ENCODE data around the gene SLC66A1. TPM values are rescaled to one million over a fixed set of nuclear protein-coding genes. Genes with fewer than 3 reads are reported as not detected.
A peak's percentile ranks its signal among the peaks of the same experiment; 100 is the strongest.

Gene SLC66A1
- total RNA-seq, 1 experiment from 2014 or later, result 14.1 TPM

GRCh38 chr1:19348441-19349198 is 36.5 kb downstream of the SLC66A1 start:
- ATAC-seq, result no peak
- H3K27ac Mint-ChIP-seq, result peak overlapping the region; percentile 57
- H3K36me3 Mint-ChIP-seq, result peaks cover 26% of the 10 kb centered on the region
- H3K4me1 Mint-ChIP-seq, result peaks cover 10% of the 10 kb centered on the region
- TF ChIP-seq EMX1 (CRISPR knock-in tag; IDR thresholded peaks at IDR 0.05) (no peak), KAT7 (CRISPR knock-in tag; IDR thresholded peaks at IDR 0.05; ENCODE audit: borderline replicate concordance) (no peak), ZNF396 (CRISPR knock-in tag; IDR thresholded peaks at IDR 0.05; ENCODE audit: borderline replicate concordance) (no peak), NFATC4 (CRISPR knock-in tag; IDR thresholded peaks at IDR 0.05) (no peak), RORB (CRISPR knock-in tag; IDR thresholded peaks at IDR 0.05) (no peak), ZNF532 (CRISPR knock-in tag; IDR thresholded peaks at IDR 0.05; ENCODE audit: borderline replicate concordance) (no peak), ZNF317 (CRISPR knock-in tag; IDR thresholded peaks at IDR 0.05; ENCODE audit: borderline replicate concordance, low read depth) (no peak)
- POLR2A ChIA-PET, result no interaction called here
- H3K27me3 Mint-ChIP-seq (ENCODE audit: low read depth), result no peaks in the 10 kb centered on the region
- H3K9me3 Mint-ChIP-seq, result no peaks in the 10 kb centered on the region
- no peak overlapping the region for H3K4me3 Mint-ChIP-seq
- CTCF ChIA-PET, result interaction anchor here (1.0 to 1.1 kb wide), 2 partner anchors 45 to 233 kb away, joined by 3 read pairs; no protein-coding TSS in a partner anchor
- no peak for DNase-seq (ENCODE audit: low spot score)

GRCh38 chr1:19349999-19350398 is 37.9 kb downstream of the SLC66A1 start:
- peak overlapping the region; percentile 42; the same call in 1 of the 2 replicates for H3K27ac Mint-ChIP-seq
- CTCF ChIA-PET, result no interaction called here
- DNase-seq (ENCODE audit: low spot score) (no peak), ATAC-seq (no peak)
- peaks cover 24% of the 10 kb centered on the region for H3K4me1 Mint-ChIP-seq
- no peak overlapping the region for H3K4me3 Mint-ChIP-seq
- H3K9me3 Mint-ChIP-seq, result no peaks in the 10 kb centered on the region
- peaks cover 28% of the 10 kb centered on the region for H3K36me3 Mint-ChIP-seq
- H3K27me3 Mint-ChIP-seq (ENCODE audit: low read depth), result no peaks in the 10 kb centered on the region
- POLR2A ChIA-PET, result no interaction called here
- no peak for TF ChIP-seq MXD4 (CRISPR knock-in tag; IDR thresholded peaks at IDR 0.05; ENCODE audit: borderline replicate concordance)
- TF ChIP-seq HMGXB4 (CRISPR knock-in tag; IDR thresholded peaks at IDR 0.05), result no peak
- no peak for TF ChIP-seq CREM (CRISPR knock-in tag; IDR thresholded peaks at IDR 0.05)
- no peak for TF ChIP-seq ATF3 (CRISPR knock-in tag; conservative IDR thresholded peaks at IDR 0.05)
- TF ChIP-seq USF2 (CRISPR knock-in tag; IDR thresholded peaks at IDR 0.05), result no peak
- no peak for TF ChIP-seq GRHL2 (CRISPR knock-in tag; IDR thresholded peaks at IDR 0.05; ENCODE audit: insufficient replicate concordance, severe bottlenecking)
- TF ChIP-seq NR3C1 (CRISPR knock-in tag; conservative IDR thresholded peaks at IDR 0.05; ENCODE audit: low read depth), result no peak
- no peak for TF ChIP-seq ATF1 (CRISPR knock-in tag; IDR thresholded peaks at IDR 0.05)
- TF ChIP-seq ZNF317 (CRISPR knock-in tag; IDR thresholded peaks at IDR 0.05; ENCODE audit: borderline replicate concordance, low read depth), result no peak
- no peak for TF ChIP-seq ZNF232 (CRISPR knock-in tag; IDR thresholded peaks at IDR 0.05)
- TF ChIP-seq ZBTB21 (CRISPR knock-in tag; IDR thresholded peaks at IDR 0.05; ENCODE audit: borderline replicate concordance), result no peak
- TF ChIP-seq ATF6 (CRISPR knock-in tag; IDR thresholded peaks at IDR 0.05), result no peak
- TF ChIP-seq TEAD1 (CRISPR knock-in tag; IDR thresholded peaks at IDR 0.05), result no peak
- no peak for TF ChIP-seq FOXK1 (CRISPR knock-in tag; IDR thresholded peaks at IDR 0.05)
- no peak for TF ChIP-seq ZNF138 (CRISPR knock-in tag; conservative IDR thresholded peaks at IDR 0.05)
- TF ChIP-seq ZNF121 (CRISPR knock-in tag; IDR thresholded peaks at IDR 0.05), result no peak
- TF ChIP-seq USF1 (CRISPR knock-in tag; IDR thresholded peaks at IDR 0.05), result no peak
- TF ChIP-seq TCF7 (CRISPR knock-in tag; IDR thresholded peaks at IDR 0.05; ENCODE audit: low read depth), result no peak

Data from WTC11 (cell line).